Trophoblast cell (in vitro differentiated cells and primary cell): ENCODE results near the gene ARHGAP22.
A peak's percentile ranks its signal among the peaks of the same experiment; 100 is the strongest.

Source experiments
- DNase-seq, 2 donors: peaks; one replicate each; pipeline ENCODE4 v3.0.0-alpha.2; 2016
- H2AFZ ChIP-seq: 2 replicates; pipeline ENCODE4 v1.6.1; 2013; ENCODE audit warnings: low read length, moderate library complexity, mild to moderate bottlenecking; ENCODE audit not compliant: insufficient read depth, poor library complexity
- H2AK5ac ChIP-seq: 2 replicates; pipeline ENCODE4 v1.6.1; 2013; ENCODE audit warnings: mild to moderate bottlenecking, low read length
- H2BK120ac ChIP-seq: 2 replicates; pipeline ENCODE4 v1.6.1; 2013; ENCODE audit warnings: low read length, mild to moderate bottlenecking, moderate library complexity; ENCODE audit not compliant: insufficient read depth, poor library complexity
- H2BK12ac ChIP-seq: 2 replicates; pipeline ENCODE4 v1.6.1; 2013; ENCODE audit warnings: mild to moderate bottlenecking, low read length, moderate library complexity
- H2BK5ac ChIP-seq: 2 replicates; pipeline ENCODE4 v1.6.1; 2013; ENCODE audit warnings: low read length, low read depth, moderate library complexity, mild to moderate bottlenecking; ENCODE audit not compliant: poor library complexity
- H3K14ac ChIP-seq: 2 replicates; pipeline ENCODE4 v1.6.1; 2013; ENCODE audit warnings: mild to moderate bottlenecking, low read length
- H3K18ac ChIP-seq: 2 replicates; pipeline ENCODE4 v1.6.1; 2013; ENCODE audit warnings: mild to moderate bottlenecking, low read length
- H3K23ac ChIP-seq: 2 replicates; pipeline ENCODE4 v1.6.1; 2013; ENCODE audit warnings: low read length
- H3K27ac ChIP-seq: 2 replicates; pipeline ENCODE4 v1.5.1; 2013; ENCODE audit warnings: low read depth, mild to moderate bottlenecking, inconsistent platforms, low read length, moderate library complexity
- H3K27me3 ChIP-seq: 2 replicates; pipeline ENCODE4 v1.6.1; 2013; ENCODE audit warnings: inconsistent platforms, mild to moderate bottlenecking, low read length, moderate library complexity; ENCODE audit not compliant: insufficient read depth
- H3K36me3 ChIP-seq, 2 experiments: 1 replicate in 1 of 2; 2 replicates in 1 of 2; pipeline ENCODE4 v1.6.1; 2013; ENCODE audit warnings: low read length in 2 of 2, mild to moderate bottlenecking in 2 of 2, moderate library complexity in 1 of 2; ENCODE audit not compliant: insufficient read depth in 2 of 2, control insufficient read depth in 1 of 2
- H3K4ac ChIP-seq: 2 replicates; pipeline ENCODE4 v1.6.1; 2013; ENCODE audit warnings: low read depth, mild to moderate bottlenecking, low read length, moderate library complexity
- H3K4me1 ChIP-seq, 2 experiments: 1 replicate in 1 of 2; 2 replicates in 1 of 2; pipeline ENCODE4 v1.6.1; 2013; ENCODE audit warnings: low read length in 2 of 2, mild to moderate bottlenecking in 2 of 2, moderate library complexity in 1 of 2; ENCODE audit not compliant: insufficient read depth in 2 of 2, control insufficient read depth in 1 of 2
- H3K4me2 ChIP-seq: 2 replicates; pipeline ENCODE4 v1.6.1; 2013; ENCODE audit warnings: inconsistent platforms, mild to moderate bottlenecking, low read length, moderate library complexity
- H3K4me3 ChIP-seq: 2 replicates; pipeline ENCODE4 v1.5.1; 2013; ENCODE audit warnings: mild to moderate bottlenecking, low read depth, low read length, inconsistent platforms
- H3K79me1 ChIP-seq: one replicate; pipeline ENCODE4 v1.6.1; 2013; ENCODE audit warnings: low read length
- H3K79me2 ChIP-seq: 2 replicates; pipeline ENCODE4 v1.6.1; 2013; ENCODE audit warnings: low read length, mild to moderate bottlenecking; ENCODE audit not compliant: control insufficient read depth, insufficient read depth, poor library complexity
- H3K9ac ChIP-seq: 2 replicates; pipeline ENCODE4 v1.6.1; 2013; ENCODE audit warnings: mild to moderate bottlenecking, low read length
- H3K9me3 ChIP-seq: 2 replicates; pipeline ENCODE4 v1.6.1; 2013; ENCODE audit warnings: low read depth, mild to moderate bottlenecking, control low read depth, inconsistent platforms, low read length; ENCODE audit not compliant: insufficient read depth
- H4K12ac ChIP-seq: 2 replicates; pipeline ENCODE4 v1.6.1; 2013; ENCODE audit warnings: low read depth, mild to moderate bottlenecking, low read length, moderate library complexity
- H4K8ac ChIP-seq: 2 replicates; pipeline ENCODE4 v1.6.1; 2013; ENCODE audit warnings: low read depth, mild to moderate bottlenecking, low read length, moderate library complexity
- H4K91ac ChIP-seq: one replicate; pipeline ENCODE4 v1.6.1; 2013; ENCODE audit warnings: low read depth, mild to moderate bottlenecking, low read length, moderate library complexity
- WGBS: extraction: QIAGEN DNeasy Blood & Tissue Kit; methylation state at CpG from one replicate; pipeline ENCODE4 v1.1.7; 2013; ENCODE audit warnings: missing lambda C conversion rate; ENCODE audit not compliant: insufficient read length, insufficient coverage; ENCODE audit errors: extremely low coverage; 5-methylcytosine and 5-hydroxymethylcytosine counted together

Gene ARHGAP22

GRCh38 chr10:48514255-48514654, 90.6 kb downstream of the ARHGAP22 start:
- H2AFZ ChIP-seq = no peak overlapping the region
- no peaks in the 10 kb centered on the region for H3K79me2 ChIP-seq
- peaks cover 2% of the 10 kb centered on the region for H3K9me3 ChIP-seq
- H4K91ac ChIP-seq = no peak overlapping the region
- no peak overlapping the region for H3K23ac ChIP-seq
- H3K27ac ChIP-seq = no peak overlapping the region
- H3K27me3 ChIP-seq = no peaks in the 10 kb centered on the region
- H3K36me3 ChIP-seq = no peaks in the 10 kb centered on the region
- no peak overlapping the region for H2BK5ac ChIP-seq
- H2BK120ac ChIP-seq = no peak overlapping the region
- H3K79me1 ChIP-seq = no peaks in the 10 kb centered on the region
- no peak overlapping the region for H2BK12ac ChIP-seq
- H3K14ac ChIP-seq = no peak overlapping the region
- H3K4me1 ChIP-seq = peaks cover 0 to 2% of the 10 kb centered on the region in 2 experiments
- H3K9ac ChIP-seq = no peak overlapping the region
- H3K4me3 ChIP-seq = no peak overlapping the region
- no peak overlapping the region for H2AK5ac ChIP-seq
- DNase-seq = no peak
- no peak overlapping the region for H3K18ac ChIP-seq
- no peak overlapping the region for H4K12ac ChIP-seq
- no peak overlapping the region for H4K8ac ChIP-seq
- H3K4ac ChIP-seq = no peak overlapping the region
- no peak overlapping the region for H3K4me2 ChIP-seq
- WGBS = no CpG with 5 or more reads among the region's 1 CpG

- Histone ChIP-seq H3K79me1 (no peaks in the 10 kb centered on the region), H2AK5ac (no peak overlapping the region), H3K4me1 (peaks cover 0 to 2% of the 10 kb centered on the region in 2 experiments), H3K79me2 (no peaks in the 10 kb centered on the region), H2AFZ (no peak overlapping the region), H4K8ac (no peak overlapping the region), H2BK12ac (no peak overlapping the region), H3K18ac (no peak overlapping the region), H3K4ac (no peak overlapping the region), H2BK120ac (no peak overlapping the region), H3K9ac (peak overlapping the region; percentile 27), H4K12ac (no peak overlapping the region), H3K14ac (no peak overlapping the region), H3K9me3 (peaks cover 2% of the 10 kb centered on the region), H2BK5ac (no peak overlapping the region), H3K4me2 (no peak overlapping the region), H3K27ac (no peak overlapping the region), H3K27me3 (no peaks in the 10 kb centered on the region), H3K23ac (no peak overlapping the region), H3K4me3 (no peak overlapping the region), H3K36me3 (no peaks in the 10 kb centered on the region), H4K91ac (no peak overlapping the region)
- DNase-seq = no peak
- no CpG with 5 or more reads among the region's 2 CpGs for WGBS
Observed at GRCh38 chr10:48512861-48513260, 92.0 kb downstream of the ARHGAP22 start.

DNA sequence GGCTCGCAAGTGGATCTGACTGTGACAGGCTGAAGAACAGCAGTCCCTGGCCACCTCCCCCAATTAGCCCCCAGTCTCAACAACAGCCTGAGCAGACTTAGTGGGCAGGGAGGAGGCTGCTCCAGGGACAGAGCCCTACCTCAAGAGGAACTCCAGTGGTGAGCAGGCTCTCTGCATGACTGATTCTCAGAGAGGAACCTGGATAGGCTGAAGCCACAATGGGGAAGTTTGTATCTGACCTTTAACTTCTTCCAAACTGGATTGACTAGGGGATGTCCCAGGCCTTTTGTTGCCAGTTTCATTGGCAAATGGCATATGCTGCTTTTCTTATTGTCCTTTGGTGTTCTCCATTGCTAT, 93.0 kb downstream of the ARHGAP22 start:
- no CpG with 5 or more reads among the region's 1 CpG for WGBS
- no peak overlapping the region for H2BK120ac ChIP-seq
- no peak overlapping the region for H3K4me2 ChIP-seq
- H3K4me3 ChIP-seq = no peak overlapping the region
- H2AK5ac ChIP-seq = no peak overlapping the region
- H2BK5ac ChIP-seq = no peak overlapping the region
- no peaks in the 10 kb centered on the region for H3K79me1 ChIP-seq
- H2BK12ac ChIP-seq = no peak overlapping the region
- no peak overlapping the region for H4K12ac ChIP-seq
- H4K8ac ChIP-seq = no peak overlapping the region
- no peaks in the 10 kb centered on the region for H3K79me2 ChIP-seq
- no peak overlapping the region for H3K23ac ChIP-seq
- no peak overlapping the region for H3K4ac ChIP-seq
- H3K9me3 ChIP-seq = peaks cover 2% of the 10 kb centered on the region
- H3K14ac ChIP-seq = no peak overlapping the region
- H4K91ac ChIP-seq = no peak overlapping the region
- DNase-seq = no peak
- no peak overlapping the region for H2AFZ ChIP-seq
- H3K18ac ChIP-seq = no peak overlapping the region
- no peak overlapping the region for H3K9ac ChIP-seq
- H3K27ac ChIP-seq = no peak overlapping the region
- H3K4me1 ChIP-seq = peaks cover 0 to 2% of the 10 kb centered on the region in 2 experiments
- no peaks in the 10 kb centered on the region for H3K27me3 ChIP-seq
- no peaks in the 10 kb centered on the region for H3K36me3 ChIP-seq

DNA sequence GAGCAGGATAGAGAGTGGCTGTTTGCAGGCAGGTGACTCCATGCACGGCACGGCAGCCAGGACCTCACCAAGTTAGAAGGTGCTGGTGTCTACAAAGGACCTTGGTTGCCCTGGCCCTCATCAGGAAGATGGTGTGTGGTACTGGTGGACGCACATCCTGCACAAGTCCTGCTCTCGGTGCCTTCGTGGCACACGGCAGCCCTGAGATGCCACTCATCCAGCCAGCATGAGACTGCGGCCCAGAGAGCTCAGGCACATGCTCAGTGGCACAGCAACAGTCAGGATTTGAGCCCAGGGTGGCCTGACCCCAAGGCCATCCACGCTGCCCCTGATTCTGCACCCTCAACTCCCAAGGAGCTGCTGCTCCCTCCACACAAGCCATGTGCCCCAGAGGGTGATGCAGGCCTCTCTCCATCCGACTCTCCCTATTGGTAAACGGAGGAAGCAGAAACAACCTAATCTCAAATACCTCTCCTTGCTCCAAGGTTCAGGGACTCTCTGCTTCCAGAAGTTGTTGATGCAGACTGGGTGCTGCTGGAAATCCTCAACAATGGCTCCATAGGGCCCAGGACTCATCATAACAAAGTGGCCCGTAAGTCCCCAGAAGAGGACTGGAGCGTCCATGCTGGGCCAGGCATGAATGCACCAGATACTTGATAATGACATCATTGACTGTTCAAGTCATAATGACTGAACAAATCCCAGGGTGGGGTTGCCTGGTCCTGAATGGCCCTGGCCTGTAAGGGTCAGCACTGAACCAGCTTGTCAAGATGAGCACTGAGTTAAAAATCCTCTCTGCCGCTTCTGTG, 93.6 kb downstream of the ARHGAP22 start:
- no peak overlapping the region for H3K23ac ChIP-seq
- peaks cover 2% of the 10 kb centered on the region for H3K9me3 ChIP-seq
- H2BK120ac ChIP-seq = no peak overlapping the region
- H4K12ac ChIP-seq = no peak overlapping the region
- H3K4ac ChIP-seq = no peak overlapping the region
- H3K4me2 ChIP-seq = no peak overlapping the region
- H3K4me1 ChIP-seq = peaks cover 0 to 2% of the 10 kb centered on the region in 2 experiments
- no CpG with 5 or more reads among the region's 13 CpGs for WGBS
- H4K91ac ChIP-seq = no peak overlapping the region
- no peaks in the 10 kb centered on the region for H3K27me3 ChIP-seq
- no peak overlapping the region for H2AK5ac ChIP-seq
- H3K14ac ChIP-seq = no peak overlapping the region
- H3K18ac ChIP-seq = no peak overlapping the region
- H2BK5ac ChIP-seq = no peak overlapping the region
- H3K27ac ChIP-seq = no peak overlapping the region
- H3K36me3 ChIP-seq = no peaks in the 10 kb centered on the region
- no peak overlapping the region for H3K4me3 ChIP-seq
- no peak for DNase-seq
- H3K9ac ChIP-seq = no peak overlapping the region
- H2AFZ ChIP-seq = no peak overlapping the region
- no peak overlapping the region for H2BK12ac ChIP-seq
- no peaks in the 10 kb centered on the region for H3K79me1 ChIP-seq
- H3K79me2 ChIP-seq = no peaks in the 10 kb centered on the region
- H4K8ac ChIP-seq = no peak overlapping the region
